ENCODE data around the gene C2CD2.

C2CD2 gene

GRCh38 chr21:41932576-41933312 is 21.1 kb downstream of the C2CD2 start:
- peak; percentile 82 for DNase-seq (ENCODE audit: low read depth)

GRCh38 chr21:41932191-41932575 is 21.6 kb downstream of the C2CD2 start:
- peak; percentile 88 for DNase-seq (ENCODE audit: low read depth)

- peak; percentile 16 for DNase-seq (ENCODE audit: low read depth)
These were observed 22.8 kb downstream of the C2CD2 start for GRCh38 chr21:41931041-41931451.

GRCh38 chr21:41929248-41929647 is 24.6 kb downstream of the C2CD2 start:
- no peak for DNase-seq (ENCODE audit: low read depth)

GRCh38 chr21:41928621-41929220 is 25.1 kb downstream of the C2CD2 start:
- peak; percentile 14 for DNase-seq (ENCODE audit: low read depth)

GRCh38 chr21:41927727-41928409 is 25.9 kb downstream of the C2CD2 start:
- DNase-seq (ENCODE audit: low read depth) = no peak

- DNase-seq (ENCODE audit: low read depth) = no peak
These were observed 27.0 kb downstream of the C2CD2 start for GRCh38 chr21:41926807-41927171.

- peak; percentile 82 for DNase-seq (ENCODE audit: low read depth)
These were observed 27.6 kb downstream of the C2CD2 start for GRCh38 chr21:41926117-41926806.

- DNase-seq (ENCODE audit: low read depth) = peak; percentile 27
These were observed 28.1 kb downstream of the C2CD2 start for GRCh38 chr21:41925767-41926116.

GRCh38 chr21:41924368-41924754 is 29.5 kb downstream of the C2CD2 start:
- peak; percentile 70 for DNase-seq (ENCODE audit: low read depth)

- DNase-seq (ENCODE audit: low read depth) = peak; percentile 78
These were observed 30.0 kb downstream of the C2CD2 start for GRCh38 chr21:41923631-41924367.

- DNase-seq (ENCODE audit: low read depth) = no peak
These were observed 30.6 kb downstream of the C2CD2 start for GRCh38 chr21:41923186-41923585.

GRCh38 chr21:41921021-41921420 is 32.8 kb downstream of the C2CD2 start:
- no peak for DNase-seq (ENCODE audit: low read depth)

- no peak for DNase-seq (ENCODE audit: low read depth)
These were observed 33.3 kb downstream of the C2CD2 start for GRCh38 chr21:41920476-41920875.

- DNase-seq (ENCODE audit: low read depth) = no peak
These were observed 34.0 kb downstream of the C2CD2 start for GRCh38 chr21:41919666-41920398.

- DNase-seq (ENCODE audit: low read depth) = no peak
These were observed 35.1 kb downstream of the C2CD2 start for GRCh38 chr21:41918561-41919358.

GRCh38 chr21:41917531-41917930 is 36.3 kb downstream of the C2CD2 start:
- DNase-seq (ENCODE audit: low read depth) = no peak

- DNase-seq (ENCODE audit: low read depth) = no peak
These were observed 36.9 kb downstream of the C2CD2 start for GRCh38 chr21:41916888-41917433.

- no peak for DNase-seq (ENCODE audit: low read depth)
These were observed 38.9 kb downstream of the C2CD2 start for GRCh38 chr21:41914965-41915364.

GRCh38 chr21:41914358-41914757 is 39.5 kb downstream of the C2CD2 start:
- no peak for DNase-seq (ENCODE audit: low read depth)
